Adrenal gland (tissue), 12 donors: ENCODE data around the gene OR8H2. TPM values are rescaled to one million over a fixed set of nuclear protein-coding genes. Genes with fewer than 3 reads are reported as not detected.
"Not testable (repeated sequence)": the region's sequence is repeated elsewhere in the genome, so short reads cannot be mapped to it uniquely, and the experiment has no call there.

Source experiments
- DNase-seq, 7 donors: peaks; one replicate each; pipeline ENCODE4 v3.0.0-alpha.2; 2019 to 2020
- H3K27ac ChIP-seq, 5 donors: fragments of 200-600 bp; sonication (generic) in 4 of 5; 1 replicate in 3 of 5; 2 replicates in 2 of 5; pipeline versions ENCODE4 v1.5.1 to v1.8.0; 2016 to 2020; ENCODE audit warnings: mild to moderate bottlenecking in 1 of 5
- H3K27me3 ChIP-seq: fragments of 200-600 bp; 2 replicates; pipeline ENCODE4 v1.8.0; 2021
- H3K36me3 ChIP-seq, 2 donors: fragments of 200-600 bp; replicated peaks in 1 of 2; 1 replicate in 1 of 2; 2 replicates in 1 of 2; pipeline versions ENCODE4 v1.5.1 to v1.8.0; 2018 to 2022
- H3K4me1 ChIP-seq, 2 donors: fragments of 200-600 bp; replicated peaks in 1 of 2; 1 replicate in 1 of 2; 2 replicates in 1 of 2; pipeline versions ENCODE4 v1.5.1 to v1.8.0; 2018 to 2021
- H3K4me3 ChIP-seq, 4 donors: fragments of 200-600 bp; sonication (generic) in 3 of 4; one replicate each; pipeline ENCODE4 v1.5.1; 2016 to 2018
- H3K9me3 ChIP-seq, 3 donors: fragments of 200-600 bp; sonication (generic) in 1 of 3; replicated peaks in 1 of 3; 1 replicate in 2 of 3; 2 replicates in 1 of 3; pipeline versions ENCODE4 v1.5.1 to v1.8.0; 2016 to 2021
- CTCF ChIP-seq, 6 experiments: fragments of 450-650 bp in 4 of 6; fragments of 200-600 bp in 2 of 6; sonication (generic) in 1 of 6; IDR thresholded peaks; 1 replicate in 5 of 6; 2 replicates in 1 of 6; pipeline versions ENCODE4 v1.5.1 to v1.8.0; 2016 to 2021; ENCODE audit warnings: antibody characterized with exemption in 6 of 6, mild to moderate bottlenecking in 2 of 6, moderate library complexity in 1 of 6
- POLR2A ChIP-seq, 2 donors: fragments of 450-650 bp; IDR thresholded peaks; one replicate each; pipeline ENCODE4 v1.6.1; 2017; ENCODE audit warnings: antibody characterized with exemption in 2 of 2, mild to moderate bottlenecking in 2 of 2, moderate library complexity in 1 of 2
- WGBS, 4 donors: extraction: QIAGEN DNeasy Blood & Tissue Kit in 2 of 4; methylation state at CpG; one replicate each; pipeline versions ENCODE4 v1.1.5 to v1.1.7; 2013 to 2017; 5-methylcytosine and 5-hydroxymethylcytosine counted together
- intact Hi-C, 2 donors: fragments of 100-400 bp; cut with DNase I; formaldehyde crosslinking; loops; one replicate each; pipeline versions ENCODE4 v1.14.1 to v1.15.0; 2022 to 2023
- polyA plus RNA-seq, 3 donors: library from polyadenylated mRNA; stranded (reverse); fragments of 200-250 nt in 2 of 3; fragments of 350-450 nt in 1 of 3; fragmentation: Illumina TruSeq in 1 of 3; extraction: RNeasy Lipid Tissue Mini Kit (QIAGEN cat#74804) in 1 of 3; gene quantifications; one replicate each; pipeline ENCODE4 v1.2.3, GENCODE V29; 2013 to 2014
- total RNA-seq, 9 donors: library from RNA; depleted of rRNA in 4 of 9; stranded (reverse); fragments of >200 nt in 4 of 9; fragments of 120-200 nt in 1 of 9; fragmentation: NEBNext Ultra II Directional in 1 of 9; extraction: Animal tissue kit (Norgen Biotek cat#: 25700) in 1 of 9; gene quantifications; one replicate each; pipeline versions ENCODE4 v1.1.0 to v1.2.4, GENCODE V29; 2013 to 2023
- donor health status: healthy with polysubstance abuse.
- donor health status: Bipolar disorder and iron deficiency.
- donor health status: DM: yes; HTN: yes; CAD: no.
- donor health status: DM: no; HTN: no; CAD: no.
- donor health status: DM: no; HTN: no; CAD: no.
- donor health status: DM: yes; HTN: yes; CAD: no.

The OR8H2 gene
- total and polyA plus RNA-seq, 12 donors, result not detected

DNA sequence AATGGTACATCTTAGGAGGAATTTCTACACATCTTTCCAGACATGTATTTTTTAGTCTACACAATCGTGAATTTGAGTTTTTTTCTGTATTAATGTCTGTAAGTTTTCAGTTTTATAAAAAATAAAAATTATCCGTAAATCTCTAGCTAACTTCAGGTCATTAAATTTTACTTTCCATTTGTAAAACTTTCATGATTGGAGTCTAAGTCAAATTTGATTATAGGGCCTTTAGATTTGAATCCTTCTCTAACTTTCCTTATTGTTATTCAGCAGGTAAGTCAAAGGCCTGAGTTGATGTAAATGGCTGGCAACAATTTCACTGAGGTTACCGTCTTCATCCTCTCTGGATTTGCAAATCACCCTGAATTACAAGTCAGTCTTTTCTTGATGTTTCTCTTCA lies 10.5 kb upstream of the OR8H2 start, which contains the start of gene OR8I2:
TSS of gene OR8I2 (plus strand) at position 301 of the 400 bp plus-strand sequence. CDS start at position 301, 0 bp downstream.
- Histone ChIP-seq H3K9me3 (no peaks in the 10 kb centered on the region), H3K4me1 (no peaks in the 10 kb centered on the region), H3K27me3 (no peaks in the 10 kb centered on the region), H3K27ac (no peak within 1 kb of the TSS), H3K4me3 (no peak within 1 kb of the TSS), H3K36me3 (no peaks in the 10 kb centered on the region)
- intact Hi-C loops, result no loop called here
- DNase-seq, result no peak
- 57 to 74% (median 65%) methylated on average over 3 of the region's 3 CpGs for WGBS, 4 donors
- TF ChIP-seq CTCF (IDR thresholded peaks at IDR 0.05) (no peak), POLR2A (IDR thresholded peaks at IDR 0.05) (no peak)

- Histone ChIP-seq H3K27me3 (no peaks in the 10 kb centered on the region), H3K4me3 (no peak within 1 kb of the TSS), H3K9me3 (peaks cover 0 to 9% (median 0%) of the 10 kb centered on the region in 3 donors), H3K36me3 (no peaks in the 10 kb centered on the region), H3K27ac (no peak within 1 kb of the TSS), H3K4me1 (no peaks in the 10 kb centered on the region)
- WGBS, 4 donors, result 70 to 84% (median 78%) methylated on average over 6 of the region's 6 CpGs
- TF ChIP-seq CTCF (IDR thresholded peaks at IDR 0.05), result no peak
- no peak for TF ChIP-seq POLR2A (IDR thresholded peaks at IDR 0.05)
- DNase-seq, result no peak
- intact Hi-C loops, result no loop called here
These were observed 18.6 kb downstream of the OR8H2 start, which contains the start of gene OR8H3 for GRCh38 chr11:56122073-56122472. Gene OR8H3, plus strand, starts transcription at chr11:56122373. Its CDS starts 0 bp downstream, at chr11:56122373.

- Histone ChIP-seq H3K4me1 (no peaks in the 10 kb centered on the region), H3K4me3 (no peak within 1 kb of the TSS), H3K27ac (no peak within 1 kb of the TSS), H3K36me3 (no peaks in the 10 kb centered on the region), H3K9me3 (no peaks in the 10 kb centered on the region), H3K27me3 (no peaks in the 10 kb centered on the region)
- no peak for TF ChIP-seq POLR2A (IDR thresholded peaks at IDR 0.05)
- TF ChIP-seq CTCF (IDR thresholded peaks at IDR 0.05), result no peak
- intact Hi-C loops, result no loop called here
- DNase-seq, result no peak
These were observed 36.7 kb downstream of the OR8H2 start, which contains the start of gene OR8J3 for GRCh38 chr11:56140151-56140661. Gene OR8J3, minus strand, starts transcription at chr11:56140201. Its CDS starts 2,483 bp downstream, at chr11:56137718.

GRCh38 chr11:56143681-56144080 lies 40.2 kb downstream of the OR8H2 start:
- H3K27me3 ChIP-seq, H3K4me3 ChIP-seq, DNase-seq, H3K4me1 ChIP-seq, intact Hi-C loops, H3K9me3 ChIP-seq, H3K36me3 ChIP-seq, H3K27ac ChIP-seq: not testable (repeated sequence)
- WGBS, 4 donors, result 92 to 95% (median 93%) methylated on average over 25 to 29 of the region's 30 CpGs; no CpG with 5 or more reads in 1 of the 4 donors

GRCh38 chr11:56151376-56151775 lies 47.9 kb downstream of the OR8H2 start:
- intact Hi-C loops, result no loop called here
- no peak for DNase-seq
- H3K4me3 ChIP-seq, result no peak overlapping the region
- 50 to 73% (median 57%) methylated on average over 1 of the region's 1 CpG for WGBS, 4 donors
- no peaks in the 10 kb centered on the region for H3K9me3 ChIP-seq
- TF ChIP-seq CTCF (IDR thresholded peaks at IDR 0.05) (no peak), POLR2A (IDR thresholded peaks at IDR 0.05) (no peak)
- no peaks in the 10 kb centered on the region for H3K4me1 ChIP-seq
- H3K27ac ChIP-seq, result no peak overlapping the region
- no peaks in the 10 kb centered on the region for H3K36me3 ChIP-seq
- no peaks in the 10 kb centered on the region for H3K27me3 ChIP-seq
